GM19023 (cell line): ENCODE data around the gene GPR26.
"Not testable (repeated sequence)": the region's sequence is repeated elsewhere in the genome, so short reads cannot be mapped to it uniquely, and the experiment has no call there.

ENCODE experiments used
- ATAC-seq: cut with Tn5 transposase; IDR thresholded peaks from one replicate; pipeline ENCODE4 v1.9.1; 2021; ENCODE audit warnings: mild to moderate bottlenecking, moderate library complexity; ENCODE audit not compliant: unreplicated experiment

GPR26 gene

GRCh38 chr10:123704076-123704475, 37.9 kb downstream of the GPR26 start:
- ATAC-seq = no peak

GRCh38 chr10:123704812-123705211, 38.7 kb downstream of the GPR26 start:
- ATAC-seq = no peak

- ATAC-seq = no peak
These were observed 40.1 kb downstream of the GPR26 start for GRCh38 chr10:123706236-123706635.

- no peak for ATAC-seq
These were observed 49.4 kb downstream of the GPR26 start for GRCh38 chr10:123715546-123715945.

- no peak for ATAC-seq
These were observed 51.2 kb downstream of the GPR26 start for GRCh38 chr10:123717336-123717735.

- no peak for ATAC-seq
These were observed 52.4 kb downstream of the GPR26 start for GRCh38 chr10:123718544-123719060.

GRCh38 chr10:123720536-123720935, 54.4 kb downstream of the GPR26 start:
- ATAC-seq = no peak

- no peak for ATAC-seq
These were observed 55.4 kb downstream of the GPR26 start for GRCh38 chr10:123721441-123722049.

GRCh38 chr10:123722351-123722750, 56.2 kb downstream of the GPR26 start:
- ATAC-seq = no peak

- no peak for ATAC-seq
These were observed 58.6 kb downstream of the GPR26 start for GRCh38 chr10:123724747-123725146.

GRCh38 chr10:123726381-123726780, 60.2 kb downstream of the GPR26 start:
- ATAC-seq = no peak

GRCh38 chr10:123726836-123727235, 60.7 kb downstream of the GPR26 start:
- no peak for ATAC-seq

GRCh38 chr10:123729523-123729922, 63.4 kb downstream of the GPR26 start:
- no peak for ATAC-seq

- not testable (repeated sequence) for ATAC-seq
These were observed 70.8 kb downstream of the GPR26 start for GRCh38 chr10:123736917-123737316.

GRCh38 chr10:123741146-123741545, 75.0 kb downstream of the GPR26 start:
- no peak for ATAC-seq

GRCh38 chr10:123741711-123742110, 75.6 kb downstream of the GPR26 start:
- no peak for ATAC-seq

- no peak for ATAC-seq
These were observed 76.7 kb downstream of the GPR26 start for GRCh38 chr10:123742751-123743440.

- no peak for ATAC-seq
These were observed 77.5 kb downstream of the GPR26 start for GRCh38 chr10:123743441-123744223.

- no peak for ATAC-seq
These were observed 78.0 kb downstream of the GPR26 start for GRCh38 chr10:123744224-123744536.
